ENCODE measurements around the gene CD3E. TPM values are rescaled to one million over a fixed set of nuclear protein-coding genes. Genes with fewer than 3 reads are reported as not detected.
A peak's percentile ranks its signal among the peaks of the same experiment; 100 is the strongest.

The CD3E gene
- polyA plus RNA-seq: 9.1 TPM
- long read RNA-seq, donor 1: 0 reads
- long read RNA-seq, donor 2, partial matches to known transcripts: 0 of 1 reads
- long read RNA-seq, donor 2, other reads (novel, unspliced or antisense): 0 of 1 reads
- long read RNA-seq, donor 3: 0 reads
- long read RNA-seq, donor 4: 0 reads
- long read RNA-seq, donor 5: 0 reads
- long read RNA-seq, donor 6: 0 reads
- long read RNA-seq, donor 7: 0 reads
- long read RNA-seq, donor 8, partial matches to known transcripts: 0 of 1 reads
- long read RNA-seq, donor 8, other reads (novel, unspliced or antisense): 0 of 1 reads
- long read RNA-seq, donor 9: 0 reads
- long read RNA-seq, donor 10: 0 reads
- long read RNA-seq, donor 11: 0 reads

GRCh38 chr11:118304568-118305248, at the start of gene CD3E:
Gene CD3E (plus strand): TSS chr11:118304730. CDS start chr11:118304953, 223 bp downstream.
- no peaks in the 10 kb centered on the region for H3K36me3 ChIP-seq (ENCODE audit: control insufficient read depth, insufficient read depth, low read length)
- H3K27me3 ChIP-seq (ENCODE audit: control insufficient read depth, insufficient read depth, low read length): peaks cover 3% of the 10 kb centered on the region
- H3K9me3 ChIP-seq (ENCODE audit: control insufficient read depth, low read depth, low read length): no peaks in the 10 kb centered on the region
- H3K4me3 ChIP-seq (ENCODE audit: low read length): no peak within 1 kb of the TSS
- no peak for DNase-seq
- H3K4me1 ChIP-seq (ENCODE audit: control insufficient read depth, insufficient read depth, low read length): no peaks in the 10 kb centered on the region
- no CpG with 5 or more reads among the region's 8 CpGs for WGBS (ENCODE audit: insufficient coverage, low lambda C conversion rate)
- no peak within 1 kb of the TSS for H3K27ac ChIP-seq (ENCODE audit: low read length)

DNA sequence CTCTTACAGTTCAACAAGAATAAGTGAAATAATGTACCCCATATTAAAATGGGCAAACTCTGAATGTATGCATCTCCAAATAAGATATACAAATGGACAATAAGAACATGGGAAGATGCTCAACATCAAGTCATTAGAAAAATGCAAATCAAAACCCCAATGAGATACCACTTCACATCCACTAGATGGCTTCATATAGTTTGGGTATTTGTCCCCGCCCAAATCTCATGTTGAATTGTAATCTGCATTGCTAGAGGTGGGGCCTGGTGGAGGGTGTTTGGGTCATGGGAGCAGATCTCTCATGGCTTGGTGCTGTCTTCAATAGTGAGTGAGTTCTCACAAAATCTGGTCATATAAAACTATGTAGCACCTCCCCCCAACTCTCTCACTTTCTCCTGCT, 46.1 kb upstream of the CD3E start:
- Histone ChIP-seq H3K4me3 (ENCODE audit: low read length) (no peak overlapping the region), H3K27me3 (ENCODE audit: control insufficient read depth, insufficient read depth, low read length) (no peaks in the 10 kb centered on the region), H3K27ac (ENCODE audit: low read length) (no peak overlapping the region), H3K36me3 (ENCODE audit: control insufficient read depth, insufficient read depth, low read length) (peaks cover 37% of the 10 kb centered on the region), H3K9me3 (ENCODE audit: control insufficient read depth, low read depth, low read length) (no peaks in the 10 kb centered on the region), H3K4me1 (ENCODE audit: control insufficient read depth, insufficient read depth, low read length) (peaks cover 15% of the 10 kb centered on the region)
- no peak for DNase-seq
- WGBS (ENCODE audit: insufficient coverage, low lambda C conversion rate): no CpG with 5 or more reads among the region's 1 CpG

DNA sequence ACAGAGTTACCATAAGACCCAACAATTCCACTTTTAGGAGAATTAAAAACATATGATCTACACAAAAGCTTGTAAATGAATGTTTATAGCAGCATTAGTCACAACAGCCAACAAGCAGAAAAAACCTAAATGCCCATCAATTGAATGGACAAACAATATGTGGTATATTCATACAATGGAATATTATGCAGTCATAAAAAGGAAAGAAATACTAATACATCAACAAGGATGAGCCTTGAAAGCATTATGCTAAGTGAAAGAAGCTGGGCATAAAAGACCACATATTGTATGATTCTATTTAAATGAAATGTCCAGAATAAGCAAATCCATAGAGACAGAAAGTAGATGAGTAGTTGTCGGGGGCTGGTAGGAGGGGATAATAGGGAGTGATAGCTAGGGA, 45.4 kb upstream of the CD3E start:
- peaks cover 15% of the 10 kb centered on the region for H3K4me1 ChIP-seq (ENCODE audit: control insufficient read depth, insufficient read depth, low read length)
- no peaks in the 10 kb centered on the region for H3K27me3 ChIP-seq (ENCODE audit: control insufficient read depth, insufficient read depth, low read length)
- no peak overlapping the region for H3K4me3 ChIP-seq (ENCODE audit: low read length)
- 100% methylated on average over 1 of the region's 1 CpG for WGBS (ENCODE audit: insufficient coverage, low lambda C conversion rate)
- H3K36me3 ChIP-seq (ENCODE audit: control insufficient read depth, insufficient read depth, low read length): peaks cover 37% of the 10 kb centered on the region
- no peak overlapping the region for H3K27ac ChIP-seq (ENCODE audit: low read length)
- no peak for DNase-seq
- no peaks in the 10 kb centered on the region for H3K9me3 ChIP-seq (ENCODE audit: control insufficient read depth, low read depth, low read length)

DNA sequence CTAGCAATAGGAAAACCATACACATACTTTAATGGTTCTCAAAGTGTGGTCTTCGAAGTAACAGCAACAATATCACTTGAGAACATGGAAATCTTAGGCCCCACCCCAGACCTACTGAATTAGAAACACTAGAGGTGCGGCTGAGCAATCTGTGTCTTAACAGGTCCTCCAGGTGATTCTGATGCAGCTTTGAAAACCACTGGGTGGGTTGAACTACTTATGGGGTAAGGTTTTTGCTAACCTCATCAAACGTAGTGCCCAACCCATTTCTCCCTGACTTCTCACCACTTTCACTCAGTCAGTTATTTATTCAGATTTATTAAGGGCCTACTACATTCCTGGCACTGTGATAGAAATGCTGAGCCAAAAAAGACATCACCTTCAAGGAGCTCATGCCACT, 44.2 kb upstream of the CD3E start:
- H3K27me3 ChIP-seq (ENCODE audit: control insufficient read depth, insufficient read depth, low read length): peaks cover 2% of the 10 kb centered on the region
- WGBS (ENCODE audit: insufficient coverage, low lambda C conversion rate): no CpG with 5 or more reads among the region's 3 CpGs
- peaks cover 37% of the 10 kb centered on the region for H3K36me3 ChIP-seq (ENCODE audit: control insufficient read depth, insufficient read depth, low read length)
- H3K27ac ChIP-seq (ENCODE audit: low read length): no peak overlapping the region
- no peaks in the 10 kb centered on the region for H3K9me3 ChIP-seq (ENCODE audit: control insufficient read depth, low read depth, low read length)
- H3K4me1 ChIP-seq (ENCODE audit: control insufficient read depth, insufficient read depth, low read length): peaks cover 18% of the 10 kb centered on the region
- H3K4me3 ChIP-seq (ENCODE audit: low read length): no peak overlapping the region
- no peak for DNase-seq

DNA sequence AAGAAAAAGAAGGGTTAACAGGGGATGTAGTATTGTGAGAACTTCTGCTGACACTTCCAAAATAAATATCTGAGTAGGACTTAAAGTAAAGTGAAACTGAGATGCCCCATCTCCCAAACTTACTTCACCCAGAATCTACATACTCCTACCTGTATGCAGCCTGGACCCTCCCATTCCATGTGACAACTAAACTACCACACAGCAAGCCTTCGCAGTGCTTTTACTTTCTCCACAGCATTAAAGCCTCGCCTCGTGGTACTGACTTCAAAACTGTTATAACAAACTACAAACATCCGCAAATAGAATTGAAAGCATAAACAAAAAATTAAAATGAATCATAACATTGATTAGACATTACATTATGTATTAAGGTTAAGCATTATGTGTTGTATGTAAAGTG, 41.4 kb upstream of the CD3E start:
- peaks cover 18% of the 10 kb centered on the region for H3K4me1 ChIP-seq (ENCODE audit: control insufficient read depth, insufficient read depth, low read length)
- DNase-seq: peak; percentile 22 to 50
- 25% methylated on average over 1 of the region's 4 CpGs for WGBS (ENCODE audit: insufficient coverage, low lambda C conversion rate)
- peak overlapping the region; percentile 92 for H3K27ac ChIP-seq (ENCODE audit: low read length)
- H3K36me3 ChIP-seq (ENCODE audit: control insufficient read depth, insufficient read depth, low read length): peaks cover 33% of the 10 kb centered on the region
- no peaks in the 10 kb centered on the region for H3K9me3 ChIP-seq (ENCODE audit: control insufficient read depth, low read depth, low read length)
- H3K4me3 ChIP-seq (ENCODE audit: low read length): peak overlapping the region; percentile 60
- H3K27me3 ChIP-seq (ENCODE audit: control insufficient read depth, insufficient read depth, low read length): peaks cover 2% of the 10 kb centered on the region

- peak within 1 kb of the TSS; percentile 92 for H3K27ac ChIP-seq (ENCODE audit: low read length)
- H3K4me1 ChIP-seq (ENCODE audit: control insufficient read depth, insufficient read depth, low read length): peaks cover 18% of the 10 kb centered on the region
- H3K36me3 ChIP-seq (ENCODE audit: control insufficient read depth, insufficient read depth, low read length): peaks cover 29% of the 10 kb centered on the region
- peak; percentile 75 to 87 for DNase-seq
- H3K9me3 ChIP-seq (ENCODE audit: control insufficient read depth, low read depth, low read length): no peaks in the 10 kb centered on the region
- peaks cover 2% of the 10 kb centered on the region for H3K27me3 ChIP-seq (ENCODE audit: control insufficient read depth, insufficient read depth, low read length)
- WGBS (ENCODE audit: insufficient coverage, low lambda C conversion rate): no CpG with 5 or more reads among the region's 19 CpGs
- peak within 1 kb of the TSS; percentile 60 for H3K4me3 ChIP-seq (ENCODE audit: low read length)
Measured at GRCh38 chr11:118263695-118264568, 40.6 kb upstream of the CD3E start, which contains the start of gene MPZL2. Gene MPZL2 (minus strand): TSS chr11:118264297. CDS start chr11:118264153, 144 bp downstream.

GRCh38 chr11:118264569-118265465, 39.7 kb upstream of the CD3E start:
- Histone ChIP-seq H3K4me3 (ENCODE audit: low read length) (peak overlapping the region; percentile 60), H3K27ac (ENCODE audit: low read length) (peak overlapping the region; percentile 92), H3K9me3 (ENCODE audit: control insufficient read depth, low read depth, low read length) (no peaks in the 10 kb centered on the region), H3K27me3 (ENCODE audit: control insufficient read depth, insufficient read depth, low read length) (peaks cover 2% of the 10 kb centered on the region), H3K36me3 (ENCODE audit: control insufficient read depth, insufficient read depth, low read length) (peaks cover 24% of the 10 kb centered on the region), H3K4me1 (ENCODE audit: control insufficient read depth, insufficient read depth, low read length) (peaks cover 18% of the 10 kb centered on the region)
- WGBS (ENCODE audit: insufficient coverage, low lambda C conversion rate): 32% methylated on average over 4 of the region's 13 CpGs
- DNase-seq: no peak

DNA sequence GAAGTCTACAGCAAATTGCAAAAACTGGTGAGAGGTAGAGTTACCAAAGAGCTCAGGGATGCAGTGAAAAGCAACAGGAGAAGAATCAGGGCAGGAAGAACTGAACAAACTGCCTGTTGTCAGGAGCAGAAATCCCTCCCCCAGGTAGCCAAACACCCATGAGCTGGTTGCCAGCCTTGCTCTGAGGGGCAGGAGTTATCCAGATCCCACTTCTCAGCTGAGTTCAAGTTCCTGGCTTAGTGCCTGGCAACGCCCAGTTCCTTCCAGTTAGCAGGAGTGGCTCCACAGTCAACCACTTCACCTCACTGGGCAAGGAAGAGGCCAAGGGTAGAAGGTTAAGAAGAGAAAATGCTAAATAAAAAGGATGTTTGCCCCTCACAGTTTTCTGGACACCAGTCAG, 38.6 kb upstream of the CD3E start:
- WGBS (ENCODE audit: insufficient coverage, low lambda C conversion rate): no CpG with 5 or more reads among the region's 1 CpG
- H3K27ac ChIP-seq (ENCODE audit: low read length): no peak overlapping the region
- H3K9me3 ChIP-seq (ENCODE audit: control insufficient read depth, low read depth, low read length): no peaks in the 10 kb centered on the region
- peaks cover 2% of the 10 kb centered on the region for H3K27me3 ChIP-seq (ENCODE audit: control insufficient read depth, insufficient read depth, low read length)
- peaks cover 18% of the 10 kb centered on the region for H3K4me1 ChIP-seq (ENCODE audit: control insufficient read depth, insufficient read depth, low read length)
- peak in 1 of 2 donors; percentile 11 for DNase-seq
- H3K36me3 ChIP-seq (ENCODE audit: control insufficient read depth, insufficient read depth, low read length): peaks cover 14% of the 10 kb centered on the region
- H3K4me3 ChIP-seq (ENCODE audit: low read length): no peak overlapping the region

DNA sequence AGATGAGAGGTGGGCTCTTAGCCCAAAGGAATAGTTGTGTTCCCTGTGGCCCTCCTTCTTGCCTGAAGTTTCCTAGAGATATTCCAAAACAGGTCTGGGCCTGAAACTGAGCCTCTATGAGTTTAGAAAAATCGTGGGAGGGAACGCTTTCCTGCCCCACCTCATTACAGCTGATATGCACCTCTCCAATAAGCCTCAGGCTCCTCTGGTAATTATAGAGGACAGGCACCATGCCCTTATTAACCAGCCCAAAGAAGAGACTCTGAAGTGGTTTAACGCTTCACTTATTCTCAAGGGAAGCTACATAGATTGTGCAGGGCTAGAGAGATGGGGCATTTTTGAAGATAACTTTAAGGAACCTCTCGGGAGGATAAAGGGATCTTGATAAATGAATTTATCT, 37.0 kb upstream of the CD3E start:
- 100% methylated on average over 2 of the region's 4 CpGs for WGBS (ENCODE audit: insufficient coverage, low lambda C conversion rate)
- Histone ChIP-seq H3K4me3 (ENCODE audit: low read length) (no peak overlapping the region), H3K27me3 (ENCODE audit: control insufficient read depth, insufficient read depth, low read length) (peaks cover 2% of the 10 kb centered on the region), H3K27ac (ENCODE audit: low read length) (no peak overlapping the region), H3K4me1 (ENCODE audit: control insufficient read depth, insufficient read depth, low read length) (peaks cover 9% of the 10 kb centered on the region), H3K9me3 (ENCODE audit: control insufficient read depth, low read depth, low read length) (no peaks in the 10 kb centered on the region), H3K36me3 (ENCODE audit: control insufficient read depth, insufficient read depth, low read length) (peaks cover 2% of the 10 kb centered on the region)
- DNase-seq: no peak
